HG03064 (cell line): Measurements from ENCODE around the gene BCR.

Source experiments
- ATAC-seq: cut with Tn5 transposase; IDR thresholded peaks from one replicate; pipeline ENCODE4 v1.9.1; 2021; ENCODE audit warnings: low read depth; ENCODE audit not compliant: unreplicated experiment

BCR gene

GRCh38 chr22:23242473-23243001 lies 62.2 kb downstream of the BCR start:
- no peak for ATAC-seq

GRCh38 chr22:23243006-23243573 lies 62.8 kb downstream of the BCR start:
- no peak for ATAC-seq

GRCh38 chr22:23243859-23244689 lies 63.8 kb downstream of the BCR start:
- no peak for ATAC-seq

GRCh38 chr22:23244690-23245044 lies 64.4 kb downstream of the BCR start:
- ATAC-seq = no peak

DNA sequence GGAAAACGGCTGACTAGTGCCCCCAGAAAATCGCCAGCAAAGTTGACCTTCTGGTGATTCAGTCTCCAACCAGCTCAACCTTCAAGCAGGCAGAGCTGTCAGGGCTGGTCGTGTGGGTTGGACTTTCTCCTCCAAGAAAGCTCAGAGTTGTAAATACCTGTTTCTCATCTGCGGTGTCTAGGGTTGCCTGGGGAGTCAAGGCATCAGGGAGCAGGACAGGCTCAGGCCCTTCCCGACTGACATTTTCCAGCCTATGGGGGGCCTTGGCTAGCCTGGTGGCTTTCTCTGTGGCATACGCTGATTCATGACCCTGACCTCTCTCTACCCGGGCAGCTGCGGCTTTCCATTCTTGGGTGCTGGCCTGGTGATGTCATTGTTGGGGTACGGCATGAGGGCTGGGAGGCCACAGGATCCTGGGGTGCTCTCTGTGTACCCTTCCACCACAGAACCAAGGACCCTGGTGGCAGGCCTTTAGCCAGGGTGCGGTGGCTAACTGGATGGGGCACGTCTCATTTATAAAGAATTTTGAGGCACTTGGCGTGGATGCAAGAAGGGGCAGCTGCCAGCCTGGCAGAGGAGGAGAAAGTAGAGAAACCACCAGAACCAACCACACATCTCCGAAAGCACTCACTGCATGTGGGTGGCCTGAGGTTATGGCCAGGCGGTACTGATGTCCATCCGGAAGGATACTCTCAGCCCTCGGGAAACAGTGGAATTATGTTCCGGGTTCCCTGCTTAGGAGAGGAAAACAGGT lies 64.9 kb downstream of the BCR start:
- no peak for ATAC-seq

DNA sequence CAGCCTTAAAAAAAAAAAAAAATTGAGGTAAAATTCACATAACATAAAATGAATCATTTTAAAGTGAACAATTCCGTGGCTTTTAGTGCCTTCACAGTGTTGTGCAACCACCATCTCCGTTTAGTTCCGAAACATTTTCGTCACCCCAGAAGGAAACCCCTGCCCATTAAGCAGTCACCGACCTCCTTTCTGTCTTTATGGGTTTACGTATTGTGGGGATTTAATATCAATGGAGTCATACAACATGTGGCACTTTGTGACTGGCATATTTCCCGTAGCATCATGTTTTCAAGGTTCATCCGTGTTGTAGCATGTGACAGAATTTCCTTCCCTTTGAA lies 65.5 kb downstream of the BCR start:
- ATAC-seq = no peak

- no peak for ATAC-seq
Measured at GRCh38 chr22:23246982-23247766, 66.9 kb downstream of the BCR start.

- no peak for ATAC-seq
Measured at GRCh38 chr22:23248583-23248982, 68.3 kb downstream of the BCR start.

GRCh38 chr22:23250056-23250784 lies 69.9 kb downstream of the BCR start:
- no peak for ATAC-seq

- ATAC-seq = no peak
Measured at GRCh38 chr22:23250785-23251363, 70.6 kb downstream of the BCR start.

- no peak for ATAC-seq
Measured at GRCh38 chr22:23251445-23252093, 71.3 kb downstream of the BCR start.

GRCh38 chr22:23253475-23254055 lies 73.3 kb downstream of the BCR start:
- ATAC-seq = no peak

DNA sequence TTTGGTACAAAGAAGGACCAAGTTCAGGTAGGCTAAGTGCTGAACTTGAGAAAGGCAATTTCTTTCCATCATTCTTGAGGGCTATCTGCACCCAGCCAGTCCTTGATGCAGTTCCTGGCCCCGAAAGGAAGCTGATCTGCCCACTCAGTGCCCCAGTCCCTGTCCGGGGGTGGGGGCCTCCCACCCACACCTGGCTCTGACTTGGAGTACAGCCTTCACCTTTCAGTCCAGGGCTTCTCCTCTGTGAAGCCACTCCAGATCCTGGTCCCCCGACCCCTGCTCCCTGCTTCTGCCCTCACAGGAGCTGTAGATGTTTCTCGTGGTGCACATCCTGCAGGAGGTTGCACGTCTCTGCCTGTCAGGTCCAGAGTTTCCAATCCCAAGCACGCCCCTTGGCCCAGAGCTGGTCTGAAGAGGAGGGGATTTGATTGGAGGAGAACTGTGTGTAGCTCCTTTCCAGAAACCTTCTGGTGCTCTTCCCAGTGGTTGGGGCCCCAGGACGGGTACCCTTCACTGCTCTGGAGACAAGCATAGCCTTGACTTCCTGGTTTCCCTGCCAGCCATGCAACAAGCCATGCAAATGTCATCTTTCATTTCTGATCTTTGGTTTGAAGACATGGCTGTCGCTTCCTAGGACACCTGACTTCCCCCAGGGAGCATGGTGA lies 75.3 kb downstream of the BCR start:
- ATAC-seq = no peak

DNA sequence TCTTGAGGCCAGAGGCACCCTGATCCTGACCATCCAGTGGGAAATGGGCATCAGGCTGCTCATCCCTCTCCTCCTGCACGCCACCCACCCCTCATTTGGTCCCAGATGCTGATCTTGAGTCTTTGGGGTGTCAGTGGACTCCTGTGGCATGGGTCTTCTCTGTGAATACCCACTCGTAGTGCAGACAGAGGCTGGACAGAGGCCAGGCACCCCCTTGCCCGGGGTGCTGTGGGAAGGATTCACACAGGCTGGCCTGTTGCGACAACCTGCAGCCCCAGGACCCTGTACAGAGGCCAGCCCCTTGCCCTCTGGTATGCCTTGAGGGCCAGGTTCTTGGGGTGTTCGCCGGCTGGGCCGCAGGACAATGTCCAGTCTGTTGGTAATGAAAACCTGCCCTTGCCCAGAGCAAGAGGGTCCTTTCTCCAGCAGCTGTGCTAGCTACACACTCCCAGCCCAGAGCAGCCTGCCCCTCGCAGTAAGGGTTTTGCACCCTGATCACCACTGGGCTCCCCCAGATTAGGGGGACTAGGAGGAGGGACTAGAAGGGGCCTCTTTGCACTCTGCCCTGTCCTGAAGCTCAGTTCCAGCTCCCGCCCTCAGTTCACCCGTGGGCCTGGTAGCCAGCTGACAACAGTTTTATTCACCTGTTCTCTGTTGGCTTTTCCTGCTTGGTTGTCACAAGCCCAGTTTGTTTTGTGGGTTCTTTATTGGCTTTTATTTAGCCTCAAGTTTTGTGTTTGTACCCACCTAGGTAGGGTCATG lies 76.0 kb downstream of the BCR start:
- ATAC-seq = no peak

GRCh38 chr22:23256986-23257888 lies 76.9 kb downstream of the BCR start:
- no peak for ATAC-seq

- no peak for ATAC-seq
Measured at GRCh38 chr22:23257889-23258825, 77.8 kb downstream of the BCR start.
